Measurements from ENCODE around the gene TMTC4.
A peak's percentile ranks its signal among the peaks of the same experiment; 100 is the strongest.
"Not testable (repeated sequence)": the region's sequence is repeated elsewhere in the genome, so short reads cannot be mapped to it uniquely, and the experiment has no call there.

The TMTC4 gene

DNA sequence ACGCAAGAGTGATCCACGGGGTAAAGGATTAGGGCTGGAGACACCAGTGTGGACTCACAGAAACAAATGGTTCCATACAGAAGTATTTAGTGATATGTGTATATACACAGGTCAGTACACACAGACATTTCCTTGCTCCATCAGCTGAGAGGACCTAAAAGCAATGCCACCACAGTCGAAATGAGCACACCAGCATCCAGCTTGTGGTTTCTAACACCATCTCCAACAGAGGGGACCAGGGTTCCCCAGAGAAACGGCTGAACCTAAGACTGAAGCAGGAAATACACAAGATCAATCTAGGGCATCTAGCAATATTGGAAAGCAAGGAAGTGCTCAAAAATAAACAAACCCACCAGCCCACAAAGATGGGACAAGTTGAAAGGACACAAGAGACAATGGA lies 93.6 kb downstream of the TMTC4 start:
- DNase-seq = no peak

DNA sequence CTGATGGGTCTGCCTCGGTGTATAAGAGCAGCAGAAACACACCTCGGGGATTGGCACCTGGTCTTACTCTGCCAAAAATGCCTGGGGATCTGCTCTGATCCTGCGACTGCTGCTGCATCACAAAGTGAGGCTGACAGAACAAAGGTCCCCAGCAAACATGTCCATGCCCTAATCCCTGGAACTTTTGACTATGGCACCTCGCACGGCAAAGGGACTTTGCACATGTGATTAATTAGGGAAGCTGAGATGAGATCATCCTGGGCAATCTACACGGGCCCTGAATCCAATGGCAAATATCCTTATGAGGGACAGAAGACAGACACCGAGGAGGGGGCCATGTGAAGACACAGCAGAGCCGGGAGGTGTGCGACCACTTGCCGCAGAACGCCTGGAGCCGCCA lies 94.5 kb downstream of the TMTC4 start:
- no peak for DNase-seq

DNA sequence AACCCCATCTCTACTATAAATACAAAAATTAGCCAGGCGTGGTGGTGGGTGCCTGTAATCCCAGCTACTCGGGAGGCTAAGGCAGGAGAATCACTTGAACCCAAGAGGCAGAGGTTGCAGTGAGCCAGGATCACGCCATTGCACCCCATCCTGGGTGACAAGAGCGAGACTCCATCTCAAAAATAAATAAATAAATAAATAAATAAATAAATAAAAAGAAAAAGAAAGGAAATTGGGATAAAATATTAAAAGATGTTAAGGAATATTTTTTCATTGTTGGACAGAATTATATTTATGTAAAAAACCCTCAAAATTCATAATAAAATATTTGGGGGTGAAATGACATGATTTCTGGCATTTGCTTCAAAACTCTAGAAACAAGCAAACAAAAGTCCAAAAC lies 97.4 kb downstream of the TMTC4 start:
- DNase-seq = not testable (repeated sequence)

DNA sequence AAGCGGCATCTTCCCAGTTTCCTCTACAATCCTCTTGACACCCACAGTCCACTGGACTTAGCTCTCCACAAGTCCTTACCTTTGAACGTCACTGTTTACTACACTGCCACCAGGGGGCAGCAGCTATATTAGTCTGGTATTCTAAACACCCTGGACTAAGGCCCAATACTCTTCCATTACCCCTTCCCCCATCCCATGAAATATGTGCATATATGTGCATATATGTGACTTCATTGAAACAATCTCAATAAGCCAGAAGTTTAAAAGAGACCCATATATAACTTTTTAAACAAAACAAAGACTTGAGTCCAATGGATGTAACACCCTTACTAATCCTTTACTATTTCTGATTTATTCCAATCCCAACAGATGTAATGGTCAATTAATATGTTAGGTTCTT lies 101.5 kb downstream of the TMTC4 start:
- DNase-seq = peak; percentile 75

DNA sequence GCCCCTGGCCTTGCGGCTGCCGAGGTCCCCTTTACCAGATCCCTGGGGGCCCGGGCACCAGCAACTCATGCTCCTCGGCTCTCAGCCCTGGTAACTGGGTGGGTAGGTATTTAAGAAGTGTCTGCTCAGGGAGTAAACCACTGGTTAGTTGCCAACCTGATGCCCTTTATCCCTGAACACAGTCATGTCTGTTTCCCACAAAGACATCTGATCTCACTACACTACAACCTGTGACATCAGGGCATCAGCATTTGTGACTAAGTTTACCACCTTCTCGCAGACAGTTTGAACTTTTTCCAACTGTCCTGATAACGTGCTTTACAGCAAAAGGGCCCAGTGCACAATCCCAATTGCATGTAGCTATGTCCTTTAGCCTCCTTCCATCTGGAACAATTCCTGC lies 108.1 kb downstream of the TMTC4 start:
- no peak for DNase-seq

DNA sequence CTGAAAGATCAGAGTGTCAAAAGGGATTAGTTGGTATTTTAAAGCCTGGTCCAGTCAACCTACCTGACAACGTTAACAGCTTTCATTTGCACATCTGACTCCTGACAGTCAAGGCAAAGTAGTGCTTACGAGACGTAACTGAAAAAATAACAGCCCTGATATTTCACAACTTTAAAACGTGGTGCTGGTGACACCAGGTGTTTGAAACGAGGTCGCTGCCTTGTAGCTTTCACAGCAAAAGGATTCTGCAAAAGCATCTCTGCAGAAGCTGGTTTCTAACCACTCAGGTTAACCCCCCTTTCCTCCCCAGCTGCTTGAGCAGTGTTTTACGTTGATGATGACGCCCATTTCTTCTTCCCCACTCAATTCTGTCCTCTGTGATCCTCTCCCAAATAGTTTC lies 109.3 kb downstream of the TMTC4 start:
- DNase-seq = no peak

DNA sequence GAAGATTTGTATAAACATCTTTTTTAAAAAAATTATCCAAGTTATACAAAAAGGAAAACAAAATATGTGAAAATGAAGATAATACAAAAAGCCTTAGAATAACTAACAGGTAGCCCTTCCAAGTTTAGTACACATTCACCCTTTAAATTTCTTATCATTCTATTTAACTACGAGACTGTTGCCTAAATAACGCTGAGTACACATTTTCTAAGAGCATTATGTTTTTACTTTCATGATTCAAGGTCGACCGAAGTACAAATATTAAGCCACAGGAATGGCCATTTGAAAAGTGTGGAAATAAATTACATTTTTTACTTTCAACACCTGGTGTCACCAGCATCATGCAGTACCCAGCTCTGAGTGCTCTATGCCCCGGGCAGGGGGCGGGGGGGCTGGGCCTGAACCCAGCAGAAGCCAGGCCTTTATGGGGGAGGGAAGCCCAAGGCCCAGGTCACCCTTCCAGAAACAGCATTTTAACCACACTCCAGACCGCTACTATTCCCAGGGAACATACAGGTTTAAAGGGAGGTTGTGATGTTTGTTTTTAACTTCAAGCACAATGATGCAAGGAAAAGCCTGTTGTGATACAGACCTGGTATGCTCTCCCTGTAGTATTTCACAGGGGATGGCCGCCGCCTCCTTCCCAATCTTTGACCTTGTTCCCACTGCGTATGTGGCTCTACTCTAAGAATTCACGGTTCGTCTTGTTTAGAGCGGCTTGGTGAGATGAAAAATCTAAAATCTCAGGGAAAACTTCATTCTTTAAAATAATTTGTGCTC lies 110.0 kb downstream of the TMTC4 start:
- DNase-seq = no peak

DNA sequence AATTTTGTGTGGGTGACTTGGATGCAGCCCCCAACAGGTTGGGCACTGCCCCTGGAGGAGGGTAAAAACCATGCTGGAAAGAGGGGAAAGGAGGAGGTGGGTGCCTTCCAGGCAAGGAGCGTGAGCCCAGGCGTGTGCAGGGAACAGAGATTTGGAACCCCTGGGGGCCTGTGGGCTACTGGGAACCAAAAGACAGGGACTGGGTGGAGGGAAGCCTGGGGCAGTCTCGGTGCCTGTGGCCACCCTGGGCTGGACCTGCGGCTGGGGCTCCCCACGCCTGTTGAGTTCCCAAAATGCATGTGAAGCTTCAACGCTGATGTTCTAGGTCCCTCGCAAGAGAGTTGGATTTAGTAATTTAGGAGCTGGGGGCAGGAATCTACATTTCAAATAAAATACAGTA lies 110.8 kb downstream of the TMTC4 start:
- DNase-seq = no peak

DNA sequence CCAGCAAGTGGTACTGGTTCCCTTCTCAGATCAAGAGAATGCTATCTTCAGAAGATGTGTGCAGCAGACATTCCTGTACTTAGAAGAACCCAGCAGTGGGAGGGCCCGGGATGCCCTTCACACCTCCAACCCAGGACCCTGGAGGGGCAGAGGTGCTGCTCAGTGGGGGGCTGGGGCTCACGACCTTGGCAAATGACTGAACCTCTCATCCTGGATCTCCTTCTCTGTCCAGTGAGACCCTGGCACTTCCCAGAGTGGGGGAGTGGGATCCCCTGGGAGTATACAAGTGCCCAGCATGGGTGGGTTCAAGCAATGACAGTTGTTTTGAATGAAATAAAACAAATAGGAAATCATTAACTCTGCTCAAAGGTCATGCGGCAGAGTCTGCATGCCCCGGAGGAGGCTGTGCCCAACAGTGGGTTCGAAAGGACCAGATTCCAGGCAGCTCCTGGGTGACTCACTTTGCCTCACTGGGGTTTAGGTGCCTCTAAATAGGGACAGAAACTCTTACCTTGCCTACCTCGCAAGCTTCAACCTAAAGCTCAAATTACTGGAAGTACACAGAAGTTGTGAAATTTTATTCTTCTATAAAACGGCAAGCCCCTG lies 112.9 kb downstream of the TMTC4 start:
- DNase-seq = no peak

DNA sequence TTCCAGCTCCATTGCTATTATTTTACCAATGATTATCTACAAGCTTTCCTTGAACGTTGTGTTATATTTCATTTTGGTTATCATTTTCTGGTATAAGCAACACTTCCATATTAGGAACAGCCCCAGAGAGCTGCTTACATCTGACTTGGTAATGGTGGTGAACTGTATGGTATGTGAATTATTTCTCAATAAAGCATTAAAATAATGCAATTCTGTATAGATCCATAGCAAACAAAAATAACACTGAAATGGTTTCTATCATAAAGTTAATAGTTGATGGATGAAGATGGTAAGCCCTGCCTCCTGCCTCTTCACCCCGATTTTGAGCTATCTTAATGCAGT lies 113.5 kb downstream of the TMTC4 start:
- no peak for DNase-seq

DNA sequence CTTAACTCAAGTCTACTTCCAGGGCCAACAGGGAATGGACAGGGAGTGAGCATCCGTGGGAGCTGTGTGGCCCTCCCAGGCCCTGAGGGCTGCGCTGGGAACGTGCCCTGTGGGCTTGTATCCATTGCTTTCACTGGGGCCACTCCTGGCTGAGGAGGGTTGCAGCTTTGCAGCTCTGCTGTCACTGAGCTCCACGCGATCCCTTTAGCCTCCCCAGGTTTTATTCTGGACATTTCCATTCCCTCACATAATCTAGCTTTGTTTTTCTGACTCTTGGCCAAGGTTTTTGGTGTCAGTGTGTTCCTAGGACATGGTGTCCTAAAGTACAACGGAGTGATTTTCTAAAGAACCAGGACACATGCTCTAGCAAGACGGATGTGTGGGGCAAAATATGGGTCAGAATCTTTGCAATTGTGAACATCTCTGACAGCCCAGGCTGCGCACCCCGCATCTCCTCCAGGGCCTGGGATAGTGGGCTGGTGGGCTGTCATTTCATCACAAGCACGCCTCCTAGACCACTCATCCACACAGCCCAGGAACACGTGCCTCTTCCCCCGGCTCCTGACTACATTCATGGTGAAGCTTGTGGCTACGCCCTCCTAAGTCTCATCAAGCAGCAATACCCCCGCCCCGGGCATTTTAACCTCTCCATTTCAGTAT lies 114.0 kb downstream of the TMTC4 start:
- DNase-seq = no peak

DNA sequence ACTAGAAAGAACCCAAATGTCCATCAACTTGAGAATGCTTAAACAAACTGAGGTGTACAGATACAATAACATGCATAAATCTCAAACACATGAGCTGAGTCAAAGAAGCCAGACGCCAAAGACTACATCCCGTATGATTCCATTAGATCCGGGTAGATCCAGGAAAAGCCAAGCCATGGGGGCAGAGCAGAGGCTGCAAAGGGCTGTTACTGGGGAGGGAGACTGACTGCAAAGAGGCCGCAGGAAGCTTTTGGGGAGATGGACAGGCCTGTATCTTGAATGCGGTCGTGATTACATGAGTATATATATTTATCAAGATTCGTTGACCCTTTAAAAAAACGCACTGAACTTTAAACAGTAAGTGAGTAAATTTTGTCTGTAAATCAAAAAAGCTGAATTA lies 114.7 kb downstream of the TMTC4 start:
- no peak for DNase-seq

Data from activated T-cell treated with anti-CD3 and anti-CD28 coated beads for 4 hours (primary cell).